SK-N-SH (cell line): ENCODE results near the gene ARHGAP6. TPM values are rescaled to one million over a fixed set of nuclear protein-coding genes. Genes with fewer than 3 reads are reported as not detected.

Source experiments
- CTCF ChIA-PET: fragments of 300-600, 350-600 bp; formaldehyde crosslinking; extraction: SDS; loops from one replicate; lab custom pipeline; 2021; lab: Yijun Ruan, JAX
- POLR2A ChIA-PET: fragments of 350-600 bp; sonication (Branson Sonifier 250); formaldehyde crosslinking; extraction: SDS; loops from one replicate; lab custom pipeline; 2020; ENCODE audit warnings: antibody characterized with exemption, inconsistent platforms; lab: Yijun Ruan, JAX
- DNase-seq: peaks from one replicate; pipeline ENCODE4 v3.0.0; 2012
- H2AFZ ChIP-seq: fragments of 200-600 bp; sonication (generic); 2 replicates; pipeline ENCODE4 v1.8.1; 2016; ENCODE audit warnings: antibody characterized with exemption, mild to moderate bottlenecking, low read depth
- H3F3A ChIP-seq: fragments of 200-600 bp; sonication (generic); replicated peaks from 2 replicates; pipeline ENCODE3; 2016; ENCODE audit warnings: antibody characterized with exemption, mild to moderate bottlenecking; ENCODE audit not compliant: insufficient read depth
- H3K27ac ChIP-seq, 2 experiments: fragments of 200-500 bp in 1 of 2; fragments of 200-600 bp in 1 of 2; sonication (Bioruptor generic) in 1 of 2; sonication (generic), shearing (Covaris generic) in 1 of 2; 2 replicates each; pipeline versions ENCODE4 v1.5.1 to v1.6.1; 2014 to 2016; ENCODE audit warnings: low read depth in 2 of 2, inconsistent platforms in 1 of 2, low read length in 1 of 2, mild to moderate bottlenecking in 1 of 2, mixed read lengths in 1 of 2
- H3K27me3 ChIP-seq: fragments of 200-600 bp; sonication (generic), shearing (Covaris generic); 2 replicates; pipeline ENCODE4 v1.6.1; 2016; ENCODE audit warnings: mixed run types; ENCODE audit not compliant: insufficient read depth
- H3K36me3 ChIP-seq, 2 experiments: fragments of 200-500 bp in 1 of 2; fragments of 200-600 bp in 1 of 2; sonication (Bioruptor generic) in 1 of 2; sonication (generic) in 1 of 2; replicated peaks in 1 of 2; 2 replicates each; pipeline versions ENCODE3 to v1.5.1; 2014 to 2016; ENCODE audit warnings: low read length in 1 of 2, mild to moderate bottlenecking in 1 of 2; ENCODE audit not compliant: insufficient read depth in 2 of 2, control insufficient read depth in 1 of 2
- H3K4me1 ChIP-seq, 2 experiments: fragments of 200-500 bp in 1 of 2; fragments of 200-600 bp in 1 of 2; sonication (Bioruptor generic) in 1 of 2; sonication (generic), shearing (Covaris generic) in 1 of 2; 2 replicates each; pipeline versions ENCODE4 v1.5.1 to v1.6.1; 2014 to 2016; ENCODE audit warnings: low read depth in 1 of 2, low read length in 1 of 2, mixed run types in 1 of 2; ENCODE audit not compliant: insufficient read depth in 2 of 2, control insufficient read depth in 1 of 2
- H3K4me2 ChIP-seq: fragments of 200-600 bp; sonication (generic), shearing (Covaris generic); 2 replicates; pipeline ENCODE4 v1.6.1; 2017; ENCODE audit warnings: mixed run types
- H3K4me3 ChIP-seq, 2 experiments: fragments of 200-500 bp in 1 of 2; fragments of 200-600 bp in 1 of 2; sonication (Bioruptor generic) in 1 of 2; sonication (generic), shearing (Covaris generic) in 1 of 2; 2 replicates each; pipeline versions ENCODE4 v1.5.1 to v1.8.1; 2014 to 2016; ENCODE audit warnings: low read depth in 2 of 2, inconsistent platforms in 1 of 2, low read length in 1 of 2, mild to moderate bottlenecking in 1 of 2, mixed read lengths in 1 of 2, moderate library complexity in 1 of 2
- H3K79me2 ChIP-seq: fragments of 200-600 bp; sonication (generic); 2 replicates; pipeline ENCODE4 v1.8.1; 2017; ENCODE audit warnings: mild to moderate bottlenecking; ENCODE audit not compliant: insufficient read depth
- H3K9ac ChIP-seq: fragments of 200-600 bp; sonication (generic); 2 replicates; pipeline ENCODE4 v1.6.1; 2017; ENCODE audit warnings: mixed run types
- H3K9me2 ChIP-seq: fragments of 200-600 bp; sonication (generic); 2 replicates; pipeline ENCODE4 v1.6.1; 2017; ENCODE audit warnings: mixed run types
- H3K9me3 ChIP-seq: fragments of 200-600 bp; sonication (generic); 2 replicates; pipeline ENCODE4 v1.6.1; 2017; ENCODE audit warnings: mixed run types, mild to moderate bottlenecking, moderate library complexity
- H4K20me1 ChIP-seq: fragments of 200-600 bp; sonication (generic); 2 replicates; pipeline ENCODE4 v1.6.1; 2017; ENCODE audit warnings: mild to moderate bottlenecking, mixed run types; ENCODE audit not compliant: insufficient read depth
- CHD2 ChIP-seq: fragments of 150-350 bp; IDR thresholded peaks from 2 replicates; pipeline ENCODE4 v1.6.1; 2018; ENCODE audit warnings: low read length; ENCODE audit not compliant: partially characterized antibody
- EZH2phosphoT487 ChIP-seq: fragments of 200-600 bp; sonication (generic); IDR thresholded peaks from 2 replicates; pipeline ENCODE4 v1.6.1; 2017; ENCODE audit warnings: low read depth, mixed run types, mild to moderate bottlenecking, antibody characterized with exemption, moderate library complexity, borderline replicate concordance
- FOXJ3 ChIP-seq: sonication (generic); formaldehyde crosslinking; IDR thresholded peaks from 2 replicates; pipeline ENCODE4 v1.5.1; 2020; ENCODE audit warnings: mild to moderate bottlenecking, missing genetic modification reagents
- GABPA ChIP-seq: IDR thresholded peaks from 2 replicates; pipeline ENCODE4 v1.4.0; 2012; ENCODE audit warnings: low read depth, mild to moderate bottlenecking
- MAX ChIP-seq: IDR thresholded peaks from 2 replicates; pipeline ENCODE4 v1.4.0; 2012; ENCODE audit warnings: low read depth
- MEF2A ChIP-seq: IDR thresholded peaks from 2 replicates; pipeline ENCODE4 v1.4.0; 2012; ENCODE audit warnings: low read depth, borderline replicate concordance
- MXI1 ChIP-seq: IDR thresholded peaks from 2 replicates; pipeline ENCODE4 v1.6.1; 2012; ENCODE audit warnings: mild to moderate bottlenecking, low read depth, low read length, improper control_type of control experiment
- PBX3 ChIP-seq: IDR thresholded peaks from 2 replicates; pipeline ENCODE4; 2012
- RAD21 ChIP-seq: IDR thresholded peaks from 2 replicates; pipeline ENCODE4 v1.6.1; 2012; ENCODE audit warnings: mild to moderate bottlenecking, low read length
- SIN3A ChIP-seq: IDR thresholded peaks from 2 replicates; pipeline ENCODE4 v1.6.1; 2012; ENCODE audit warnings: low read depth, mild to moderate bottlenecking, low read length, moderate library complexity, borderline replicate concordance
- TAF1 ChIP-seq: IDR thresholded peaks from 2 replicates; pipeline ENCODE4 v1.6.1; 2012; ENCODE audit warnings: low read depth, mild to moderate bottlenecking, low read length, moderate library complexity, borderline replicate concordance
- TEAD4 ChIP-seq: IDR thresholded peaks from 2 replicates; pipeline ENCODE4 v1.4.0; 2012; ENCODE audit warnings: mild to moderate bottlenecking, borderline replicate concordance; ENCODE audit not compliant: insufficient read depth
- WGBS: methylation state at CpG from one replicate; pipeline ENCODE4 v1.1.6; 2017; ENCODE audit warnings: low lambda C conversion rate; 5-methylcytosine and 5-hydroxymethylcytosine counted together
- polyA plus RNA-seq, 3 experiments: library from polyadenylated mRNA; depleted of rRNA; stranded (reverse); fragments of >200 nt; gene quantifications; 2 replicates each; pipeline ENCODE4 v1.2.3, GENCODE V29; 2012

Gene ARHGAP6
- polyA plus RNA-seq, 1 of the 3 experiments (the other 2 are of a cell fraction), result 0.16 TPM

- 37% methylated on average over 10 of the region's 10 CpGs for WGBS
- Histone ChIP-seq H3K27me3 (no peaks in the 10 kb centered on the region), H3K27ac (no peak overlapping the region), H4K20me1 (no peaks in the 10 kb centered on the region), H2AFZ (no peak overlapping the region), H3F3A (no peaks in the 10 kb centered on the region), H3K36me3 (no peaks in the 10 kb centered on the region), H3K9me3 (no peaks in the 10 kb centered on the region), H3K79me2 (no peaks in the 10 kb centered on the region), H3K4me3 (no peak overlapping the region), H3K4me1 (no peaks in the 10 kb centered on the region), H3K9ac (no peak overlapping the region), H3K4me2 (no peak overlapping the region), H3K9me2 (no peaks in the 10 kb centered on the region)
- DNase-seq, result no peak
- ChIA-PET CTCF (interaction anchor here (0.8 to 2.9 kb wide), 12 partner anchors 9 to 390 kb away, joined by 3 to 16 read pairs (median 5); no protein-coding TSS in a partner anchor), POLR2A (no interaction called here)
- TF ChIP-seq TEAD4, result no peak
- no peak for TF ChIP-seq FOXJ3
- TF ChIP-seq SIN3A, result no peak
- TF ChIP-seq CHD2, result no peak
- TF ChIP-seq GABPA, result no peak
- TF ChIP-seq MXI1, result no peak
- TF ChIP-seq PBX3, result no peak
- no peak for TF ChIP-seq EZH2phosphoT487
Observed at GRCh38 chrX:11380187-11380844, 285.4 kb downstream of the ARHGAP6 start.

GRCh38 chrX:11376163-11376562 is 289.6 kb downstream of the ARHGAP6 start:
- no peaks in the 10 kb centered on the region for H3K27me3 ChIP-seq
- CTCF ChIA-PET, result no interaction called here

More at GRCh38 chrX:11376163-11376562, 289.6 kb downstream of the ARHGAP6 start:
- Histone ChIP-seq H3K79me2 (no peaks in the 10 kb centered on the region), H3K9me2 (no peaks in the 10 kb centered on the region), H3K4me3 (no peak overlapping the region), H4K20me1 (no peaks in the 10 kb centered on the region), H3K36me3 (no peaks in the 10 kb centered on the region), H3K9ac (no peak overlapping the region), H3K4me1 (no peaks in the 10 kb centered on the region), H2AFZ (no peak overlapping the region), H3K27ac (no peak overlapping the region), H3F3A (no peaks in the 10 kb centered on the region), H3K4me2 (no peak overlapping the region), H3K9me3 (no peaks in the 10 kb centered on the region)
- DNase-seq, result no peak
- POLR2A ChIA-PET, result no interaction called here
- TF ChIP-seq MXI1 (no peak), RAD21 (no peak), MEF2A (no peak), MAX (no peak), TAF1 (no peak)
